Myocyte (in vitro differentiated cells): ENCODE data around the gene RBBP8. TPM values are rescaled to one million over a fixed set of nuclear protein-coding genes. Genes with fewer than 3 reads are reported as not detected.

Source experiments
- DNase-seq: peaks from one replicate; pipeline ENCODE4 v3.0.0-alpha.2; 2012; ENCODE audit warnings: low read depth
- microRNA counts: library from miRNA; unstranded; fragments of <30 nt; microRNA quantifications from one replicate; lab custom pipeline; 2016
- total RNA-seq: library from RNA; depleted of rRNA; stranded (reverse); fragments of >200 nt; gene quantifications from 2 replicates; pipeline ENCODE4 v1.2.3, GENCODE V29; 2014

The RBBP8 gene
- total RNA-seq, 1 donor from 2014 or later, result 16.5 TPM

DNA sequence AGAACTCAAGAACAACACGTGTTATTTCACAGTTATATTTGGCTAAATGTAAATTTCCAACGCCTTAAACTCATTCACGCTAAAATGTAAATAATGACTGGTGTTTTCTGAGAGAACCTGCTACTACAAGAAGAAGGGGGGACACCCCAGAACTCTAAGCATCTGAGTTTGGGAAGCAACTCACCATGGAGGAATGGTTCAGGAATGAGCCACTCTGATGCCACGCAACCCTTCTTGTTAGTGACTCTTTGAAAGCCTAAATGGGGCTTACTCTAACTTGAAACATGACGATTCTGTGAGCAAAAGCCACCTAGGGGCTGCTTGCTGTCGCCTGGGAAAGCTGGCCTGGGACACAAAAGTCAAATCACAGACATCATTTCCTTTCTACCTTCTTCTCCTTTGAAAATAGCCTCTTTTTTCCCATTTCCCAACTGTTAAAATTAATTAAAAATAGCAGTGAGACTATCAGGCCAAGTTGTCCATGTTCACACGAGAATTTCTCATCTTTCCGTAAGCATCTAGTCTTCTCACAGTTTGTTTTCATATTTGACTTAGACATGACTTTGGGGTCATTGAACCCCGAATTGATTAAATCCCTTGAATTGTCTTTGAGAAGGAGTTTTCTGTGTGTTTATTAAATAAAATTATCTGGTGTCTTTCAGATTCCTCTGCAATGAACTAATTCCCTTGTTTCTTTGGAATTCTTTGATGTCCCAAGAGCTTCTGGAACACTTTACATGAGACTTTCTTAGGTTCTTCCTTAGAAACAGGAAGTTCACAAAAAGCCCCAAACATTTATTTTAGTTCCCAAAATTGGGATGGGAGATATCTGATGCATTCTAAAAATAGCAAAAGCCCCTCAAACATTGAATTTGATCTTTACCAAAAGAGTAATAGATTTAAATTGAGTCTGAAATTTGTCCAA is 126.7 kb downstream of the RBBP8 start:
- no peak for DNase-seq

DNA sequence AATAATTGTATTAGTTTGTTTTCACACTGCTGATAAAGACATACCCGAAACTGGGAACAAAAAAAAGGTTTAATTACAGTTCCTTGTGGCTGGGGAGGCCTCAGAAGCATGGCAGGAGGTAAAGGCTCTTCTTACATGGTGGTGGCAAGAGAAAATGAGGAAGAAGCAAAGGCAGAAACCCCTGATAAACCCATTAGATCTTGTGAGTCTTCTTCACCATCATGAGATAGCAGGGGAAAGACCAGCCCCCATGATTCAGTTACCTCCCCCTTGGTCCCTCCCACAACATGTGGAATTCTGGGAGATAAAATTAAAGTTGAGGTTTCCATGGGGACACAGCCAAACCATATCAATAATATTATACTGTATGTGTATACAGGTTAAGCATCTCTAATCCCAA is 128.9 kb downstream of the RBBP8 start:
- no peak for DNase-seq

DNA sequence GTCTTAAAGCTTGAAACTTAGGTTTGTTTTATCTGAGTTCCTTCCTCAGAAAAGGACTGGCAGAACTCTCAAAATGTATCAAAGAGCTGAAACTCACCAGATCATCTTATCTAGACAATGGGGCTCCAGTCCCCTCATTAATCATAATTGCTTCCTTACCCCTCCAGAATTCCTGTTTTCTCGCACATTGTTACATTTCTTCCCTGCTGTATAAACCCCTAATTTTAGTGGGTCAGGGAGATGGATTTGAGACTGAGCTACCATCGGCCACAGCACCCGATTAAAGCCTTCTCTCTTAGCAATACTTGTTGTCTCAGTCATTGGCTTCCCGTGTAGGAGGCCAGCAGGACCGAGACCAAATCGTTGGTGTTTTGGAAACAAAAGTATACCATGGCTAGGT is 130.4 kb downstream of the RBBP8 start:
- no peak for DNase-seq

DNA sequence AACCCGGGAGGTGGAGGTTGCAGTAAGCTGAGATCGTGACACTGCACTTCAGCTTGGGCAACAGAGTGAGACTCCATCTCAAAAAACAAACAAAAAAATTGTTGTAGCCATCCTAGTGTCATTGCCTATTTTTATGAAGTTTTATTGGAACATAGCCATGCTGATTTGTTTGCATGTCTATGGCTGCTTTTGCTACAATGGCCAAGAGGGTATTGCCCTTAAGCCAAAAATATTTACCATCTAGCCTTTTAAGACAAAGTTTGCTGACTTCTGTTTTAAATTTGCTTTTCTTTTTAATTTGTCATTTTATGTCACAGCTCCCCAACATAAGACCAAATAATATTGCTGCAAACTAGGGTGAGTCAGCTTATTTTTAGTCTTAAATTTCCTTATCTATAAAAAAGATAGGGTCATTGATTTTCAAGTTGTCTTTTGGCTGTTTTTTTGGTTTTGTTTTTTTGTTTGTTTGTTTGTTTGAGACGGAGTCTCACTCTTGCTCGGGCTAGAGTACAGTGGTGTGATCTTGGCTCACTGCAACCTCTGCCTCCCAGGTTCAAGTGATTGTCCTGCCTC is 132.2 kb downstream of the RBBP8 start:
- no peak for DNase-seq

DNA sequence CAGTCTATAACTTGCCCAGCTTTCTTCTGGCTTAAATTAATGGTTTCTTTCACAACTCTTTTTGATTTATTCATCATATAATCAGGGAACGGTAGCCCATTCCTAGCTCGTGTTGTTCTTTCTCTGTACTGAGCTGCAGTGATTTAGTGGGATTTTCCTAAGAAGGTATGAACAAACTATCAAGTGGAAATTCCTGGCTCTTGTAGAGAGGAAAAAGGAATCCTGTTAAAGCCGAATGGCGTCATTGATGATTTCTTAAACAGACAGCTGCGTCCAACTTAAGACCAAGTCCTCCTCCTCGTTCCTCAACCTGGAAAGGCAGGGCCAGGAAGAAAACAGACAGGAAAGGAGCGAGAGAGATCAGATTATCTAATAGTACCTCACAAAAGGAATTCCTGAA is 132.9 kb downstream of the RBBP8 start:
- no peak for DNase-seq

DNA sequence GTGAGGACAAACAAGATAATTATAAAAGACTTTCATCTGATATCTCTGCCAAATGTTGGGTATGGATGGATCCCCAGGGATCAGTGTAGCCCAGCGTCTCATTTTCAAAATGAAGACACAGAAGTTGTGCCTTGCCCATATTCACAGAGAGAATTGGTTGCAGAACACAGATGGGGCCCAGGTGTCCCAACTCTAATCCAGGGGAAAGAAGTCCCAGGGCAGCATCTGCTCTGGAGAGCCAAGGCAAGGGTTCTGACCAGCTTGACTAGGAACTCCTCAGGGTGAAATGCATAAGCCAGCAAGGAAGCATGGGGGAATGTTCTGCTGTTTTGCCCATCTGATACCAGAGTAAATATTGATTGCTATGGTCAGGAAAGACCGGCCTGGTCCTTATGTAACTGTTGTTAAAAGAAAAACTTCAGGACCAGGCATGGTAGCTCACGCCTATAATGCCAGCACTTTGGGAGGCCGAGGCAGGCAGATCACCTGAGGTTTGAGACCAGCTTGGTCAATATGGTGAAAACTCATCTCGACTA is 133.4 kb downstream of the RBBP8 start:
- DNase-seq, result no peak

DNA sequence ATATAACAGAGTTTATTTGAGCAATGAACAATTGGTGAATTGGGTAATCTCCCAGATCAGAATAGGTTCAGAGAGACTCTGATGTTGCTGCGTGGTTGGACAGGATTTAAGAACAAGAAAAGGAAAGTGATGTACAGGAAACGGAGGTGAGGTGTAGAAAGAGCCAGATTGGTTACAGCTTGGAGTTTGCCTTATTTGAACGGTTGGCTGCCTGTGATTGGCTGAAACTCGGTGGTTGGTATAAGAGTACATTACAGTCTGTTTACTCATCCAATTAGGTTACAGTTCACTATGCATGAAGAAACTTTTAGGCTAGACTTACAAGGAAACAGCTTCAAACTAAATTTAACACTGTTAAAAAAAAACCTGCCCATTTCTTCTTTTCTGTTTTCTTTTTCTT is 134.1 kb downstream of the RBBP8 start:
- no peak for DNase-seq

DNA sequence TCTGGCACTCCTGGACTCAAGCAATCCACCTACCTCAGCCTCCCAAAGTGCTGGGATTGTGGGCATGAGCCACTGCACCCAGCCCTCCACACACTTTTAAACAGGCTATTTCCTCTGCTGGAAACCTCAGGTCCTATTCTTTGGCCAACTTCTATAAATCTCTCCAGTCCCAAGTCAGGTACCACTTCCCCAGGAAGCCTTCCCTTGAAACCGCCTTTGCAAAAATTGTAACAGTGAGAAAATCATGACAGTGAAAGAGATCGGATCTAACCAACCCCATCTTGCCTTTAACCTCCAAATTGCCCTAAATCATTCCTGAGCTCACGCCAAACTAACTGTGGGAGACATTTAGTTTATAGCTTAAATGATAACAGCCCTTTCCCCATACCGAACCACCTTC is 134.9 kb downstream of the RBBP8 start:
- no peak for DNase-seq

DNA sequence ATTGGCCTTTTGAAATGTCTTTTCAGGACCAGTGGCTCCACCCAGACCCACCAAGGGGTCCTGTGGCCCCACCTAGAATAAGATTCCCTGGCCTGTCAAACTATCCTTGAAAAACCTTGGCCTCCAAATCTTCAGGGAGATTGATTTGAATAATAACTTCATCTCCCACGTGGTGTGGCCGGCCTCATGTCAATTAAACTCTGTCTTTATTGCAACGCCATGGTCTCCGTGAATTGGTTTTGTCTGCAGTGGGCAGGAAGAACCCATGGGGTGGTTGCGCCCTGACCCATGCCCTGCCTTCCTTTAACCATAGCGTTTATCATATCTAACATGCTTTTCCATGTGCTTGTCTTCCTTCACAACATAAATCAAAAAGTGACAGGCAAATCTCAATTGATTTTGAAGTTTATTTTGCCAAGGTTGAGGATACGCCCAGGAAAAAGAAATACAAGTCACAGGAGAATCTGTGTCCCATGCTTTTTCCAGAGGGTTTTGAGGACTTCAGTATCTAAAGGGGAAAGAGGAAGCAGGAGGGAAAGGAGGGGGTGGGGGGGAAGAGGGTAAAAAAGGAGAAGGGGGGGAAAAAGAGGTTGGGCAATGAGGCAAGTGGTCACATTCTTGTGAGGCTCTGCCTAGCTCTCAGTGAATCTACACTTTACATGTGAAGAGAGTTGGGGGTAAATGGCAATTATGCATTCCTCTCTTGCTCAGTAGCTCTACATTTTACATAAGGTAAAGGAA is 135.6 kb downstream of the RBBP8 start:
- DNase-seq, result no peak

DNA sequence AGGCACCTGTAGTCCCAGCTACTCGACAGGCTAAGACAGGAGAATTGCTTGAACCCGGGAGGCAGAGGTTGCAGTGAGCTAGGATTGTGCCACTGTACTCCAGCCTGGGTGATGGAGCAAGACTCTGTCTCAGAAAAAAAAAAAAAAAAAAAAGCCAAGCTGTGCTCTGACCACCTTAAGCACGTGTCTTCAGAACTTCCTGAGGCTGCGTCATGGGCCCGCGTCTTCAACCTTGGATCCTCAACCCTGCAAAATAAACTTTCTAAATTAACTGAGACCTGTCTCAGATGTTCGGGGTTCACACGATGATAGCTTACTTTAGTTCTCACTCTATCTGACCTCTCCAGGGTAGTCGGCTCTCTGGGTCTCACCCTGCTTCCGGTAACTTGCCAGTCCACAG is 136.4 kb downstream of the RBBP8 start:
- DNase-seq, result no peak

DNA sequence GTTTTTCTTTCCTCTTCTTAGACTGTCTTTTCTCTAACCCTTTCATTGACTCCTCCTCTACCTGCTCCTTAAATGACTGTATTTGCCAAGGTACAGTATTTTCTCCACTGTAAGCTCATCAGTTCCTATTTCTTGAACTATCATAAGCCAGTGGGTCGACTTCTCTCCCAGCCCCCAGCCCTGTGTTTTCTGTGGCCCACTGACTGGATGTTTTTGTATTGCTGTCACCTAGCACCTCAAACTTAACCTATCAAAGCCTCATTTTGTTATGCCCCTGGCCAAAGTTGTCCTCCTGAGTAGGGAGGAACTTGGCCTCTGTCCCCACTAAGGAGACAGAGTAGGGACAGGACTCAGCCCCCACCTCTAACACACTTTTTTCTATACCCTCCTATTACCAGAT is 136.8 kb downstream of the RBBP8 start:
- DNase-seq, result no peak

DNA sequence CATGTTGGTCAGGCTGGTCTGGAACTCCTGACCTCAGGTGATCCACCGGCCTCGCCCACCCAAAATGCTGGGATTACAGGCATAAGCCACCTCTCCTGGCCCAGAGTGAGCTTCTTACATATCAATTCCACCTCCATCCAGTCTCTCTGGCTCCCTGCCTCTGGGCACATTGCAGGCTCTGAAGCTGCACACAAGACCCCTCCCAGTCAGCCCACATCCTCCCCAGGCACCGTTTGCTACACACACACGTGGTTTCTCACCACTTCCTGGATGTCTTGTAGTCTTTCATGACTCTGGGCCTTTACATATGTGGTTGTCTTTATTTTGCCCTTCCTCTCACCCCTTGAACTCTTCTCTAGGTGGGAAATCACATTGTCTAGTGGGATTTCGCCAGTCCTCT is 138.2 kb downstream of the RBBP8 start:
- DNase-seq, result no peak

DNA sequence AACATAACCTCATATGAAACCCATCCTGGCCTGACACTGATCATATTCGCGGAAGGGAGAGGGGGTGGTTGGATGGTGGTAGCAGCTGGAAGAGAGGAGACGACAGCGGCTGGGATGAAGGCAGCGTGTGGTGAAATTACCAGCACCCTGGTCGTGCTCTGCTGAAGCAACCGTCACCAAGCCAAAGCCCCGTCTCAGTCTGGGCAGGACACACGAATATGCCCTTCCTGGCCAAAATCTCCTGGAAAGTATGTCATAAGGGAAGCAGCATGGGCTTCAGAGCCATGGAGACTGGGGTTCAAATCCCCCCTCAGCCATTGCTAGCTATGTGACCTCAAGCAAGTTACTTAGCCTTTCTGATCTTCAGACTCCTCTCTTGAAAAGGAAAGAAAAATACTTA is 139.0 kb downstream of the RBBP8 start:
- no peak for DNase-seq

DNA sequence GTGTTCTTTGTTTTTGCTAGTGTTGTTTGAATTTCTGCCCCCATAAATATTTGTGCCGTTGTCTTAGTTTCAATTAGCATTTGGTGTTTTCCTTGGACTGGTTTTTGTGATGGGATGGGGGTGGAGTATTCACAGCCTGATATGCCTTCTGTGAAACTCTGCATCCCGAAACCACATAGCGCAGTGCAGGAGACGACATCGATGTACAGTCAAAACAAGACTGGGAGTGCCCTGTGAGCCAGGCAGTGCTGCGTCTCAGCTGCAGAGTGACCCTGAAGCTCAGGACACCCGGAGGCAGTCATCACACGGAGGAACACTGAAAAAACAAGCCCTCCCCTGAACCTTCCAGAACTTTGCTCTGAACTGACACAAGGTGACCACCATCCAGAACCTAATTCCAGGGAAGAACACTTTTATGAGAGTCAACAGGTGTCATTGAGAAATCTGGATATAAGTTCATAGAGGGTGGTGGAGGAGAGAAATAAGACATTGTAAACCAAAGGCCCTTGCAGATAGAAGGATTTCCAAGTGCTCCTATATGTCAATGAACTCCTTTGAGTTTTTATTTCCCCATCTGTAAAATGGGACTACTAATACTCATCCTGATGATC is 141.0 kb downstream of the RBBP8 start:
- DNase-seq, result no peak

MicroRNAs within 50 kb of the gene (microRNA counts, 767-probe panel; counts per million panel counts)
- microRNA hsa-miR-4741 (lab: Ali Mortazavi, UCI), result not detected

Other genes with a start within 250 kb of the RBBP8 start
- gene CABLES1, start 202.2 kb downstream of the RBBP8 start, total RNA-seq, result 8.2 and 9.7 TPM in 2 replicates